Liver (tissue), 9 donors: ENCODE measurements around the gene ASIC2. TPM values are rescaled to one million over a fixed set of nuclear protein-coding genes. Genes with fewer than 3 reads are reported as not detected.

Source experiments
- DNase-seq: peaks from one replicate; pipeline ENCODE4 v3.0.0-alpha.2; 2017; ENCODE audit warnings: low spot score
- H3K27ac ChIP-seq, 2 donors: one replicate each; pipeline ENCODE4 v1.7.0; 2013; ENCODE audit warnings: inconsistent platforms in 2 of 2, low read length in 2 of 2, control low read depth in 1 of 2, low read depth in 1 of 2, mild to moderate bottlenecking in 1 of 2
- H3K27me3 ChIP-seq, 4 donors: one replicate each; pipeline versions ENCODE4 v1.6.1 to v1.7.0; 2013; ENCODE audit warnings: low read length in 3 of 4, inconsistent platforms in 1 of 4, mild to moderate bottlenecking in 1 of 4, moderate library complexity in 1 of 4; ENCODE audit not compliant: control insufficient read depth in 4 of 4, insufficient read depth in 4 of 4
- H3K36me3 ChIP-seq, 4 donors: one replicate each; pipeline versions ENCODE4 v1.6.1 to v1.7.0; 2013; ENCODE audit warnings: low read length in 3 of 4, mild to moderate bottlenecking in 3 of 4, low read depth in 1 of 4, moderate library complexity in 1 of 4; ENCODE audit not compliant: control insufficient read depth in 4 of 4, insufficient read depth in 3 of 4
- H3K4me1 ChIP-seq, 4 donors: one replicate each; pipeline versions ENCODE4 v1.6.1 to v1.7.0; 2013; ENCODE audit warnings: low read length in 3 of 4, mild to moderate bottlenecking in 3 of 4, moderate library complexity in 1 of 4; ENCODE audit not compliant: control insufficient read depth in 4 of 4, insufficient read depth in 4 of 4
- H3K4me3 ChIP-seq, 3 donors: one replicate each; pipeline versions ENCODE4 v1.6.1 to v1.7.0; 2013; ENCODE audit warnings: low read length in 3 of 3, control low read depth in 1 of 3, low read depth in 1 of 3, mild to moderate bottlenecking in 1 of 3
- H3K9ac ChIP-seq, 2 donors: one replicate each; pipeline ENCODE4 v1.7.0; 2013; ENCODE audit warnings: low read length in 2 of 2, mild to moderate bottlenecking in 2 of 2, moderate library complexity in 2 of 2, control low read depth in 1 of 2, low read depth in 1 of 2
- H3K9me3 ChIP-seq, 4 donors: one replicate each; pipeline versions ENCODE4 v1.6.1 to v1.7.0; 2013; ENCODE audit warnings: low read length in 3 of 4; ENCODE audit not compliant: control insufficient read depth in 4 of 4
- EGR1 ChIP-seq, 2 donors: IDR thresholded peaks; 2 replicates each; pipeline ENCODE4 v1.6.1; 2016 to 2018; ENCODE audit warnings: antibody characterized with exemption in 2 of 2, low read depth in 2 of 2
- FOXA1 ChIP-seq: IDR thresholded peaks from 2 replicates; pipeline ENCODE4 v1.6.1; 2016; ENCODE audit warnings: antibody characterized with exemption
- FOXA2 ChIP-seq: IDR thresholded peaks from 2 replicates; pipeline ENCODE4 v1.6.1; 2016; ENCODE audit warnings: antibody characterized with exemption
- GABPA ChIP-seq, 2 donors: IDR thresholded peaks in 1 of 2; conservative IDR thresholded peaks in 1 of 2; 2 replicates each; pipeline ENCODE4 v1.6.1; 2016; ENCODE audit warnings: antibody characterized with exemption in 2 of 2, mild to moderate bottlenecking in 1 of 2, moderate library complexity in 1 of 2
- HNF4A ChIP-seq, 2 donors: conservative IDR thresholded peaks; 2 replicates each; pipeline ENCODE4 v1.6.1; 2016; ENCODE audit warnings: antibody characterized with exemption in 2 of 2, mild to moderate bottlenecking in 2 of 2
- HNF4G ChIP-seq: IDR thresholded peaks from 2 replicates; pipeline ENCODE4 v1.6.1; 2016; ENCODE audit warnings: antibody characterized with exemption
- JUND ChIP-seq, 2 donors: IDR thresholded peaks; 2 replicates each; pipeline ENCODE4 v1.6.1; 2016; ENCODE audit warnings: antibody characterized with exemption in 2 of 2
- NR2F2 ChIP-seq: IDR thresholded peaks from 2 replicates; pipeline ENCODE4 v1.6.1; 2016; ENCODE audit warnings: antibody characterized with exemption
- RAD21 ChIP-seq, 2 donors: IDR thresholded peaks; 2 replicates each; pipeline ENCODE4 v1.6.1; 2016; ENCODE audit warnings: antibody characterized with exemption in 2 of 2, mild to moderate bottlenecking in 2 of 2
- RXRA ChIP-seq, 2 donors: IDR thresholded peaks; 2 replicates each; pipeline ENCODE4 v1.6.1; 2017 to 2018; ENCODE audit warnings: antibody characterized with exemption in 2 of 2, mild to moderate bottlenecking in 1 of 2
- SP1 ChIP-seq: IDR thresholded peaks from 2 replicates; pipeline ENCODE4 v1.6.1; 2018; ENCODE audit warnings: antibody characterized with exemption, mild to moderate bottlenecking
- TAF1 ChIP-seq: conservative IDR thresholded peaks from 2 replicates; pipeline ENCODE4 v1.6.1; 2016; ENCODE audit warnings: antibody characterized with exemption, mild to moderate bottlenecking
- YY1 ChIP-seq: IDR thresholded peaks from 2 replicates; pipeline ENCODE4 v1.6.1; 2016; ENCODE audit warnings: antibody characterized with exemption, mild to moderate bottlenecking
- WGBS: extraction: QIAGEN DNeasy Blood & Tissue Kit; methylation state at CpG from one replicate; pipeline ENCODE4 v1.1.7; 2013; 5-methylcytosine and 5-hydroxymethylcytosine counted together
- polyA plus RNA-seq, 2 donors: library from polyadenylated mRNA; stranded (reverse) in 1 of 2; unstranded in 1 of 2; fragments of 200-250 nt in 1 of 2; fragments of >200 nt in 1 of 2; fragmentation: Nextera tagmentation in 1 of 2; extraction: Ambion mirVana in 1 of 2; gene quantifications; one replicate each; pipeline versions ENCODE4 v1.2.1 to v1.2.3, GENCODE V29; 2013 to 2015
- total RNA-seq, 2 donors: library from RNA; depleted of rRNA; stranded (reverse); fragments of >200 nt; gene quantifications; one replicate each; pipeline ENCODE4 v1.2.3, GENCODE V29; 2014
- TF ChIP-seq, protein P1 (sequence below): IDR thresholded peaks from 2 replicates; pipeline ENCODE4 v1.6.1; 2016; ENCODE audit warnings: antibody characterized with exemption, mild to moderate bottlenecking
- TF ChIP-seq, protein P2 (sequence below): IDR thresholded peaks from 2 replicates; pipeline ENCODE4 v1.6.1; 2016; ENCODE audit warnings: antibody characterized with exemption
- TF ChIP-seq, protein P3 (sequence below): IDR thresholded peaks from 2 replicates; pipeline ENCODE4 v1.6.1; 2016; ENCODE audit warnings: antibody characterized with exemption
- TF ChIP-seq, protein P4 (sequence below): fragments of 150-350 bp; IDR thresholded peaks from 2 replicates; pipeline ENCODE4 v1.5.1; 2017; ENCODE audit warnings: improper control_type of control experiment, low read depth, low read length; ENCODE audit not compliant: missing input control
- TF ChIP-seq, protein P5 (sequence below): IDR thresholded peaks from 2 replicates; pipeline ENCODE4 v1.6.1; 2016; ENCODE audit warnings: antibody characterized with exemption
- donor health status: healthy.
- donor health status: healthy.
- donor health status: healthy.
- donor health status: healthy.
- donor health status: healthy.

Gene ASIC2
- total and polyA plus RNA-seq, 4 donors: under 0.01 TPM; not detected in 3

DNA sequence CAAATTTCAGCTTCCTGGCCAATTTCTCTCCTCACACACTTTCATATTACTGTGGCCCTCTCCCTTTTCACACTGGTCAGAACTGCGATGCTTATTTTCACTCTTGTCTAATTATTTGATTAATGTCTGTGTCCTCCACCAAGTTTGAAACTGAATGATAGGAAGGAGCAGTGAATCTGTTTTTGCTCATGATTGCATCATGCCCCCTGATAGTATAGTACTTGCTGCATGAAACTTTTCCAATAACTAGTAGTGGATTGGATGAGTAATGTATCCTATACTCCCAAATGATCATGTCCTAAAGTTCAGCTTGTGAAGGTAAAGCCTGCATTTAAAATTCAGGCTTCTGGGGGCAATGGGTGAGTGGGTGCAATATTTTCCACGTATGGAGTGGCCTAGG, 121.2 kb downstream of the ASIC2 start:
- no peak for DNase-seq
- no peak overlapping the region for H3K27ac ChIP-seq
- no peaks in the 10 kb centered on the region for H3K36me3 ChIP-seq
- no peaks in the 10 kb centered on the region for H3K9me3 ChIP-seq
- WGBS: 54% methylated on average over 2 of the region's 2 CpGs
- H3K4me1 ChIP-seq: no peaks in the 10 kb centered on the region
- no peak overlapping the region for H3K9ac ChIP-seq
- no peak overlapping the region for H3K4me3 ChIP-seq
- H3K27me3 ChIP-seq: peaks cover 0 to 6% (median 3%) of the 10 kb centered on the region in 4 donors
- TF ChIP-seq HNF4G: no peak
- TF ChIP-seq RXRA (IDR thresholded peaks at IDR 0.05): no peak
- TF ChIP-seq YY1: no peak
- TF ChIP-seq GABPA (IDR thresholded peaks at IDR 0.05 in 1 of 2, conservative IDR thresholded peaks at IDR 0.05 in 1 of 2): no peak
- TF ChIP-seq, protein P1, sequence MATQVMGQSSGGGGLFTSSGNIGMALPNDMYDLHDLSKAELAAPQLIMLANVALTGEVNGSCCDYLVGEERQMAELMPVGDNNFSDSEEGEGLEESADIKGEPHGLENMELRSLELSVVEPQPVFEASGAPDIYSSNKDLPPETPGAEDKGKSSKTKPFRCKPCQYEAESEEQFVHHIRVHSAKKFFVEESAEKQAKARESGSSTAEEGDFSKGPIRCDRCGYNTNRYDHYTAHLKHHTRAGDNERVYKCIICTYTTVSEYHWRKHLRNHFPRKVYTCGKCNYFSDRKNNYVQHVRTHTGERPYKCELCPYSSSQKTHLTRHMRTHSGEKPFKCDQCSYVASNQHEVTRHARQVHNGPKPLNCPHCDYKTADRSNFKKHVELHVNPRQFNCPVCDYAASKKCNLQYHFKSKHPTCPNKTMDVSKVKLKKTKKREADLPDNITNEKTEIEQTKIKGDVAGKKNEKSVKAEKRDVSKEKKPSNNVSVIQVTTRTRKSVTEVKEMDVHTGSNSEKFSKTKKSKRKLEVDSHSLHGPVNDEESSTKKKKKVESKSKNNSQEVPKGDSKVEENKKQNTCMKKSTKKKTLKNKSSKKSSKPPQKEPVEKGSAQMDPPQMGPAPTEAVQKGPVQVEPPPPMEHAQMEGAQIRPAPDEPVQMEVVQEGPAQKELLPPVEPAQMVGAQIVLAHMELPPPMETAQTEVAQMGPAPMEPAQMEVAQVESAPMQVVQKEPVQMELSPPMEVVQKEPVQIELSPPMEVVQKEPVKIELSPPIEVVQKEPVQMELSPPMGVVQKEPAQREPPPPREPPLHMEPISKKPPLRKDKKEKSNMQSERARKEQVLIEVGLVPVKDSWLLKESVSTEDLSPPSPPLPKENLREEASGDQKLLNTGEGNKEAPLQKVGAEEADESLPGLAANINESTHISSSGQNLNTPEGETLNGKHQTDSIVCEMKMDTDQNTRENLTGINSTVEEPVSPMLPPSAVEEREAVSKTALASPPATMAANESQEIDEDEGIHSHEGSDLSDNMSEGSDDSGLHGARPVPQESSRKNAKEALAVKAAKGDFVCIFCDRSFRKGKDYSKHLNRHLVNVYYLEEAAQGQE: no peak
- TF ChIP-seq NR2F2: no peak
- no peak for TF ChIP-seq EGR1 (IDR thresholded peaks at IDR 0.05; ENCODE audit: low read depth in 2 of 2)
- TF ChIP-seq HNF4A (conservative IDR thresholded peaks at IDR 0.05): no peak

DNA sequence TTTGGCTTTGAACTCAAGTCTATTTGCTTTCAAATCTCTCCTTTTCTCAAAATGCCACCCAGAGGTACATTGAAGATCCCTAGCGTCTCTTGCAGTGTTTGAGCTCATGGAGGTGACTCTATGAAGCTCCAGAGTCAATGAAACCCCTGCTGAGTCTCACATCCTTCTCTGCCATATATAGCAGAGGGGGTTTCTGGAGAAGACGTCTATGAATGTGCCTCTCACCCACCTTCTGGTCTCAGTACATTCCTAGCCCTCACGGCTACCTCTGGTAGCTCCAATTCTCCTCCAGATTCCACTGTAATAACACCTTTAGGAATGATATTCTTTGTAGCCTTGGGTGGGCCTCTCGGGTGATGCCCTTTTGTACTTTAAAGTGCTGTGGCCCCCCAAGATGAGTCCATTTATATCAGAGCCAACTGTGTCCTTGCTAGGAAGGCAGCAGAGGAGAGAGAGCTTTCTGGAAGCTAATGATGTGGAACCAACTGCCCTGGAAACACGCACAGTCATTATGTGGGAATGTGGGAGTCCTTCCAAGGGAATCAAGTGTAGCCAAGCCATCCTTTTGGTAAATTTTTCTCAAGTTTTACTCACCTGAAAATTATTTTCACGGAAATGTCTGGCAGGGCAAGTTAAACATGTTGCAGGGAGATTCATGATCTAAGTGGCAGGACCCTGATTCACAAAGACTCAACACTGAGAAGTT, 123.4 kb downstream of the ASIC2 start:
- Histone ChIP-seq H3K27me3 (peaks cover 0 to 2% (median 0%) of the 10 kb centered on the region in 4 donors), H3K9ac (no peak overlapping the region), H3K27ac (no peak overlapping the region), H3K4me3 (no peak overlapping the region), H3K9me3 (no peaks in the 10 kb centered on the region), H3K36me3 (no peaks in the 10 kb centered on the region), H3K4me1 (no peaks in the 10 kb centered on the region)
- TF ChIP-seq YY1 (no peak), FOXA2 (no peak), RAD21 (IDR thresholded peaks at IDR 0.05) (no peak), FOXA1 (no peak), GABPA (IDR thresholded peaks at IDR 0.05 in 1 of 2, conservative IDR thresholded peaks at IDR 0.05 in 1 of 2) (no peak), NR2F2 (no peak), RXRA (IDR thresholded peaks at IDR 0.05) (no peak), TAF1 (no peak), SP1 (no peak), JUND (IDR thresholded peaks at IDR 0.05) (no peak), EGR1 (IDR thresholded peaks at IDR 0.05; ENCODE audit: low read depth in 2 of 2) (no peak), HNF4G (no peak)
- TF ChIP-seq, protein P2, sequence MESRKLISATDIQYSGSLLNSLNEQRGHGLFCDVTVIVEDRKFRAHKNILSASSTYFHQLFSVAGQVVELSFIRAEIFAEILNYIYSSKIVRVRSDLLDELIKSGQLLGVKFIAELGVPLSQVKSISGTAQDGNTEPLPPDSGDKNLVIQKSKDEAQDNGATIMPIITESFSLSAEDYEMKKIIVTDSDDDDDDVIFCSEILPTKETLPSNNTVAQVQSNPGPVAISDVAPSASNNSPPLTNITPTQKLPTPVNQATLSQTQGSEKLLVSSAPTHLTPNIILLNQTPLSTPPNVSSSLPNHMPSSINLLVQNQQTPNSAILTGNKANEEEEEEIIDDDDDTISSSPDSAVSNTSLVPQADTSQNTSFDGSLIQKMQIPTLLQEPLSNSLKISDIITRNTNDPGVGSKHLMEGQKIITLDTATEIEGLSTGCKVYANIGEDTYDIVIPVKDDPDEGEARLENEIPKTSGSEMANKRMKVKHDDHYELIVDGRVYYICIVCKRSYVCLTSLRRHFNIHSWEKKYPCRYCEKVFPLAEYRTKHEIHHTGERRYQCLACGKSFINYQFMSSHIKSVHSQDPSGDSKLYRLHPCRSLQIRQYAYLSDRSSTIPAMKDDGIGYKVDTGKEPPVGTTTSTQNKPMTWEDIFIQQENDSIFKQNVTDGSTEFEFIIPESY: no peak
- TF ChIP-seq, protein P1: no peak
- TF ChIP-seq, protein P3, sequence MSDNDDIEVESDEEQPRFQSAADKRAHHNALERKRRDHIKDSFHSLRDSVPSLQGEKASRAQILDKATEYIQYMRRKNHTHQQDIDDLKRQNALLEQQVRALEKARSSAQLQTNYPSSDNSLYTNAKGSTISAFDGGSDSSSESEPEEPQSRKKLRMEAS: no peak
- TF ChIP-seq, protein P4, sequence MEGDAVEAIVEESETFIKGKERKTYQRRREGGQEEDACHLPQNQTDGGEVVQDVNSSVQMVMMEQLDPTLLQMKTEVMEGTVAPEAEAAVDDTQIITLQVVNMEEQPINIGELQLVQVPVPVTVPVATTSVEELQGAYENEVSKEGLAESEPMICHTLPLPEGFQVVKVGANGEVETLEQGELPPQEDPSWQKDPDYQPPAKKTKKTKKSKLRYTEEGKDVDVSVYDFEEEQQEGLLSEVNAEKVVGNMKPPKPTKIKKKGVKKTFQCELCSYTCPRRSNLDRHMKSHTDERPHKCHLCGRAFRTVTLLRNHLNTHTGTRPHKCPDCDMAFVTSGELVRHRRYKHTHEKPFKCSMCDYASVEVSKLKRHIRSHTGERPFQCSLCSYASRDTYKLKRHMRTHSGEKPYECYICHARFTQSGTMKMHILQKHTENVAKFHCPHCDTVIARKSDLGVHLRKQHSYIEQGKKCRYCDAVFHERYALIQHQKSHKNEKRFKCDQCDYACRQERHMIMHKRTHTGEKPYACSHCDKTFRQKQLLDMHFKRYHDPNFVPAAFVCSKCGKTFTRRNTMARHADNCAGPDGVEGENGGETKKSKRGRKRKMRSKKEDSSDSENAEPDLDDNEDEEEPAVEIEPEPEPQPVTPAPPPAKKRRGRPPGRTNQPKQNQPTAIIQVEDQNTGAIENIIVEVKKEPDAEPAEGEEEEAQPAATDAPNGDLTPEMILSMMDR: no peak
- TF ChIP-seq, protein P5, sequence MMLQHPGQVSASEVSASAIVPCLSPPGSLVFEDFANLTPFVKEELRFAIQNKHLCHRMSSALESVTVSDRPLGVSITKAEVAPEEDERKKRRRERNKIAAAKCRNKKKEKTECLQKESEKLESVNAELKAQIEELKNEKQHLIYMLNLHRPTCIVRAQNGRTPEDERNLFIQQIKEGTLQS: no peak
- no peak for DNase-seq
- 59% methylated on average over 6 of the region's 6 CpGs for WGBS
